AG04449 (cell line): ENCODE measurements around the gene KLHL10.
A peak's percentile ranks its signal among the peaks of the same experiment; 100 is the strongest.
"Not testable (repeated sequence)": the region's sequence is repeated elsewhere in the genome, so short reads cannot be mapped to it uniquely, and the experiment has no call there.

ENCODE experiments used
- CTCF ChIA-PET: fragments of 350-600 bp; formaldehyde crosslinking; extraction: SDS; loops from one replicate; lab custom pipeline; 2021; ENCODE audit warnings: antibody characterized with exemption; lab: Yijun Ruan, JAX
- POLR2A ChIA-PET: fragments of 400-600, 350-600 bp; formaldehyde crosslinking; extraction: SDS; loops from one replicate; lab custom pipeline; 2020; ENCODE audit warnings: antibody characterized with exemption, inconsistent platforms; lab: Yijun Ruan, JAX
- DNase-seq: peaks from one replicate; pipeline ENCODE4 v3.0.0-alpha.2; 2010; ENCODE audit warnings: low read depth, low spot score
- H3K4me3 ChIP-seq: 2 replicates; pipeline ENCODE4 v1.5.1; 2011; ENCODE audit warnings: low read depth, mild to moderate bottlenecking, control low read depth, low read length
- TF ChIP-seq, protein P1 (sequence below): IDR thresholded peaks from one replicate; pipeline ENCODE4 v1.5.1; 2011; ENCODE audit warnings: mild to moderate bottlenecking, moderate library complexity, low read length, control low read depth, inconsistent platforms; ENCODE audit not compliant: insufficient read depth; ENCODE audit errors: missing control alignments

The KLHL10 gene

DNA sequence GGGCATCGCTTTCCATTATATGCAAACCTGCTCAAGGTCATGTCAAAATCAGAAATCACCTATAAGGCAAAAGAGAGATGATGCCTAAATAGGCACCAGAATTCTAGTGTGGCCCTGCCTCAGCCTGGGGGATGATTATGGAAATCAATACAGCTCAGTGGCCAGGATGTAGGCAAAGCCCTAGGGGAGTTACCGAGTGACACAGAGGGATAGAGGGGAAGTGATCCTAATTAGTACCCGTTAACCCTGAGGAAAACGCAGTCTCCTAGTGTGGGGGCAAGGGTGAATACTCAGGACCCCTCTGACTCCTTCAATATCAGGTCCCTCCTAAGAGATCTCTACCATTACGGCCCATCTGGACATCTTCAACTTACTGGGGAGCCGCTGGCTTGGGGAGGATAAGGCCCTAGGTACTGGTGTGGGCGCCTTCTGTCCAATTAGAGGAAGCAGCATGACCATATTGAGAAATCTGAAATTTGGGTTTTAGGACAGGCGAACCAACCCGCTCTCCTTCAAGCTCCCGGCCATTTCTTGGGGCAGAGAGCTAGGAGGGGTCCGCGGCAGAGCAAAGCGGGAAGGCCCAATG lies 2.3 kb upstream of the KLHL10 start:
- H3K4me3 ChIP-seq, result peak overlapping the region; percentile 80
- ChIA-PET CTCF (interaction anchor here (0.6 to 1.2 kb wide), 4 partner anchors 12 to 98 kb away, joined by 3 to 4 read pairs (median 3); no protein-coding TSS in a partner anchor), POLR2A (interaction anchor here (1.3 kb wide), 1 partner anchor 30 kb away, joined by 6 read pairs; the partner anchor contains the start of gene KLHL11)
- no peak for DNase-seq
- TF ChIP-seq, protein P1, sequence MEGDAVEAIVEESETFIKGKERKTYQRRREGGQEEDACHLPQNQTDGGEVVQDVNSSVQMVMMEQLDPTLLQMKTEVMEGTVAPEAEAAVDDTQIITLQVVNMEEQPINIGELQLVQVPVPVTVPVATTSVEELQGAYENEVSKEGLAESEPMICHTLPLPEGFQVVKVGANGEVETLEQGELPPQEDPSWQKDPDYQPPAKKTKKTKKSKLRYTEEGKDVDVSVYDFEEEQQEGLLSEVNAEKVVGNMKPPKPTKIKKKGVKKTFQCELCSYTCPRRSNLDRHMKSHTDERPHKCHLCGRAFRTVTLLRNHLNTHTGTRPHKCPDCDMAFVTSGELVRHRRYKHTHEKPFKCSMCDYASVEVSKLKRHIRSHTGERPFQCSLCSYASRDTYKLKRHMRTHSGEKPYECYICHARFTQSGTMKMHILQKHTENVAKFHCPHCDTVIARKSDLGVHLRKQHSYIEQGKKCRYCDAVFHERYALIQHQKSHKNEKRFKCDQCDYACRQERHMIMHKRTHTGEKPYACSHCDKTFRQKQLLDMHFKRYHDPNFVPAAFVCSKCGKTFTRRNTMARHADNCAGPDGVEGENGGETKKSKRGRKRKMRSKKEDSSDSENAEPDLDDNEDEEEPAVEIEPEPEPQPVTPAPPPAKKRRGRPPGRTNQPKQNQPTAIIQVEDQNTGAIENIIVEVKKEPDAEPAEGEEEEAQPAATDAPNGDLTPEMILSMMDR, result no peak

DNA sequence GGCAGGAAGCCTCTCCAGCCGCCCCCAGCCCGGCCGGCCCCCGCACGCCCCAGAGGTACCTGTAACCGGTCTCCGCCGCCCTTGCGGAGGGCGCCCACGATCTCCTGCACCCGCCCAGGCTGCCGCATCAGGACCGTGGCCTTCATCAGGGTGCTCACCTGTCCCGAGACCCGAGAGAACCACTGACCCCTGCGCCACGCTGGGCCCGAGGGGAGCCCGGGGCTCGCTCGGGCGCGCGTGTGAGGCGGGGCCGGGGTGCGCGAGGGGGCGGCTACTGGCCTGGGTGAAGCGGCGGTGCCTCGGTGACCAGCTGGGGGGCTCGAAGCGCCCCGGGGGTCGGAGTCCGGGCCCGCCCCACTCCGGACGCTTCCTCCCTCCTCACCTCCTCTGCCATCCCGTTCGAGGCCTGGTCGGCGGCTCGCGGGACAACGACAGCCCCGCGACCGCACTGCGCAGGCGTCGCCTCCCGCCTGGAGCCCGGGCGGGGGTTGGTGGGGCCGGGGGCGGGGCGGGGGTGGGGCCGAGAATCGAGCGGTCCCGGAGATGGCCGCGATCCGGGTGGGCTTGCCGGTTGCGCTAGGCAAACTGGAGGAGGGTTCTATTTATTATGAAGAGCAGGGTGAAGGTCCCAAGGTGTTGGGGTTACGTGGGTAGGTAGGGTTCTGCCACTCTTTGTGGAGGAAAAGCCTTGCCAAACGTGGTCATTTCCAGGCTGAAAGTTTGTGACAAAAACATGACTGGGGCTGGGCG lies 1.6 kb upstream of the KLHL10 start, which contains the start of gene NT5C3B:
Gene NT5C3B, minus strand, starts transcription at position 433 of the 750 bp plus-strand sequence. Its CDS starts 39 bp downstream, at position 394.
- no peak for DNase-seq
- POLR2A ChIA-PET, result interaction anchor here (0.6 to 1.3 kb wide), 2 partner anchors 29 kb away, joined by 3 to 6 read pairs; partner anchors contain the start of gene KLHL11
- TF ChIP-seq, protein P1, result no peak

DNA sequence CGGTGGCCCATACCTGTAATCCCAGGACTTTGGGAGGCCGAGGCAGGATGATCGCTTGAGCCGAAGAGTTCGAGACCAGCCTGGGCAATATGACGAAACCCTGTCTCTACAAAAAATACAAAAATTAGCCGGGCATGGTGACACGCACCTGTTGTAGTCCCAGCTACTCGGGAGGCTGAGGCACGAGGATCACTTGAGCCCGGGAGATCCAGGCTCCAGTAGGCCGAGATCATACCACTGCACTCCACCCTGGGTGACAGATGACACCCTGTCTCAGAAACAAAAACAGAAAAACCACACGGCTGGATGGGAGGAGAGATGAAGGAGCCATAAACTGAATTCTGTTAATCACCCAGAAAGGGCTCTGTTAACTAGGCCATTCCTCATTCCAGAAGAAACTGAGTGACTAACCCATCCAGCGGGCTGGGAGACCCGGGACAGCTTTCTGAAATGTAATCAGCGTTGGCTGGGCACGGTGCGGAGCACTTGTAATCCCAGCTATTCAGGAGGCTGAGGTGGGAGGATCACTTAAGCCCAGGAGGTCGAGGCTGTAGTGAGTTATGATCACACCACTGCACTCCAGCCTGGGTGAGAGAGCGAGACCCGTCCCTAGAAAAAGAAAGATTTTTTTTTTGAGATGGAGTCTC lies 952 bp upstream of the KLHL10 start:
- TF ChIP-seq, protein P1, result no peak
- no peak for DNase-seq
- POLR2A ChIA-PET, result interaction anchor here (0.6 to 0.7 kb wide), 2 partner anchors 28 to 94 kb away, joined by 3 read pairs; partner anchors contain the start of genes KLHL11 and ODAD4
- CTCF ChIA-PET, result no interaction called here
- peak overlapping the region; percentile 80 for H3K4me3 ChIP-seq

More for the DNA sequence above, 1.6 kb upstream of the KLHL10 start, which contains the start of gene NT5C3B:
- CTCF ChIA-PET, result no interaction called here
- peak within 1 kb of the TSS; percentile 80 for H3K4me3 ChIP-seq

GRCh38 chr17:41839448-41839847 lies 1.8 kb downstream of the KLHL10 start:
- H3K4me3 ChIP-seq, DNase-seq, POLR2A ChIA-PET: not testable (repeated sequence)
- CTCF ChIA-PET, result interaction anchor here (0.6 kb wide), 1 partner anchor 13 kb away, joined by 3 read pairs; no protein-coding TSS in a partner anchor

DNA sequence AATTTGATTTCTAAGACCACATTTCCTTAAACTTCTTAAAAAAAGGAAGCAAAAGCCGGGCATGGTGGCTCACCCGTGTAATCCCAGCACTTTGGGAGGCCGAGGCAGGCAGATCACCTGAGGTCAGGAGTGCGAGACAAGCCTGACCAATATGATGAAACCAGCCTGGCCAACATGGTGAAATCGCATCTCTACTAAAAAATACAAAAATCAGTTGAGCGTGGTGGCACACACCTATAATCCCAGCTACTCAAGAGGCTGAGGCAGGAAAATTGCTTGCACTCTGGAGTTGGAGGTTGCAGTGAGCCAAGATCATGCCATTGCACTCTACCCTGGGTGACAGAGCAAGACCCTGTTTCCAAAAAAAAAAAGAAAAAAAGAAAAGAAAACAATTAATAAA lies 3.2 kb downstream of the KLHL10 start:
- POLR2A ChIA-PET, H3K4me3 ChIP-seq, CTCF ChIA-PET, DNase-seq: not testable (repeated sequence)

DNA sequence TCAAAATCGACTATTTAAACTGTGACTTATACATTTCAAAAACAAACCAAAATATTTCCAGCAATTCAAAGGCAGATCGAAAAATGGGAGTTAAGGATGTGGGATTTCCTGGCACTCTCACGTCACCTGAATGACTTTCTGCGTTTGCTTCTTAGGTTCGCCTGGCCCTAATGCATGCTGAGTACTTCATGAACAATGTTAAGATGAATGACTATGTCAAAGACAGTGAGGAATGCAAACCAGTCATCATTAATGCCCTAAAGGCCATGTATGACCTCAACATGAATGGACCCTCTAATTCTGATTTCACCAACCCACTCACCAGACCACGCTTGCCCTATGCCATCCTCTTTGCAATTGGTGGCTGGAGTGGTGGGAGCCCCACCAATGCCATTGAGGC lies 7.3 kb downstream of the KLHL10 start:
- TF ChIP-seq, protein P1, result no peak
- H3K4me3 ChIP-seq, result no peak overlapping the region
- no peak for DNase-seq
- POLR2A ChIA-PET, result no interaction called here
- CTCF ChIA-PET, result no interaction called here
